ENCODE data around the gene FLNC.

The FLNC gene

DNA sequence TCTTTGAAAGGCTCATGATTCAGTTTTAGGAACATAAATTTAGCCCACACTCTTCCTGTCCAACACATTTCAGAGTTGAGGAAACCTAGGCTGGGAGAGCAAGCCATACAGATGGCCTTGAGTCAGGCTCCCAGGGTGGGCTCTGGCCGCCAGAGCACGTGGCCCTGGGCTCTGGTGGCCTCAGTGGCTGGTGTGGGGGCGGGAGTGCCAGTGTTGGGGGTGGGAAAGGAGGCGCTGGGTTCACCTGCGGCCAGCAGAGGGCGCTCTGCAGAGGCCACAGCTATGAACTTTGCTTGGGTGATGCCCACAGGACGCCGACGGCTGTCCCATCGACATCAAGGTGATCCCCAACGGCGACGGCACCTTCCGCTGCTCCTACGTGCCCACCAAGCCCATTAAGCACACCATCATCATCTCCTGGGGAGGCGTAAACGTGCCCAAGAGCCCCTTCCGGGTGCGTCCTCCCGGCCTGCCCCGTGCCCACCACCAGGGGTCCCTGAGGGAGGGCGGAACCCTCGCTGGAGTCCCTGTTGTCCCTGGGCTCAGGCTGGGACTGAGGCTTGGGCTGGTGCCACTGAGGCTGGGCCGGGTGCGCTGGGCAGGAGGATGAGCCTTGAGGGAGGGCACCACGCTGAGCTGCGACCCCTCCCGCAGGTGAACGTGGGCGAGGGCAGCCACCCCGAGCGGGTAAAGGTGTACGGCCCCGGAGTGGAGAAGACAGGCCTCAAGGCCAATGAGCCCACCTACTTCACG lies 11.9 kb downstream of the FLNC start:
- DNase-seq = peak; percentile 58 to 76
- TF ChIP-seq GATA1 (IDR thresholded peaks at IDR 0.05; ENCODE audit: low read depth, low read length) (no peak), POLR2A (IDR thresholded peaks at IDR 0.05; ENCODE audit: low read length) (no peak)

DNA sequence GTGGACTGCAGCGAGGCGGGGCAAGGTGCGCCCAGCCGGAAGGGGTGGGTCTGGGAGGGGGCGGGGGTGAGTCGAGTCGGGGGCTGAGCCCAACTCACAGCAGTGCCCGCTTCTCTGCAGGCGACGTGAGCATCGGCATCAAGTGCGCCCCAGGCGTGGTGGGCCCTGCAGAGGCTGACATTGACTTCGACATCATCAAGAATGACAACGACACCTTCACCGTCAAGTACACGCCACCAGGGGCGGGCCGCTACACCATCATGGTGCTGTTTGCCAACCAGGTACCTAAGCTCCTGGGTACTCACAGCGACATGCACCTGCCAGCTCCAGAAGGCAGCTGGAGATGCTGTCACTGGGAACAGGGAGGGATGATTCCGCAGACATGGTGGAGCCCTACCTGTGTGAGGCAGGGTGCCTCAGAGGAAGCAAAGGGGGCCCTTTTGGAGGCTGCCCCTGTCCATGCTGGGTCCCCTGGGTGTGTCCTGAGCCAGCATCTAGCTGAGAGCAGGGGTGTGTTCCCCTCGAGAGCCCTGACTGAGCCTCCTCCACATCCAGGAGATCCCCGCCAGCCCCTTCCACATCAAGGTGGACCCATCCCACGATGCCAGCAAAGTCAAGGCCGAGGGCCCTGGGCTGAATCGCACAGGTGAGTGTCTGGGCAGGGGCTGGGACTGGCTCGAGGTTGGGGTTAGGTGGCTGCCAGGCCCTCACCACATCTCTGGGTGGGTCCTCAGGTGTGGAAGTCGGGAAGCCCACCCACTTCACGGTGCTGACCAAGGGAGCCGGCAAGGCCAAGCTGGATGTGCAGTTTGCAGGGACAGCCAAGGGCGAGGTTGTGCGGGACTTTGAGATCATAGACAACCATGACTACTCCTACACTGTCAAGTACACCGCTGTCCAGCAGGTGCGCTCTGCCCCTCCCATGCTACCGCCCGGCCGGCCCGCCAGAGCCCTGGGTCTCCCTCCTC lies 12.8 kb downstream of the FLNC start:
- no peak for DNase-seq

DNA sequence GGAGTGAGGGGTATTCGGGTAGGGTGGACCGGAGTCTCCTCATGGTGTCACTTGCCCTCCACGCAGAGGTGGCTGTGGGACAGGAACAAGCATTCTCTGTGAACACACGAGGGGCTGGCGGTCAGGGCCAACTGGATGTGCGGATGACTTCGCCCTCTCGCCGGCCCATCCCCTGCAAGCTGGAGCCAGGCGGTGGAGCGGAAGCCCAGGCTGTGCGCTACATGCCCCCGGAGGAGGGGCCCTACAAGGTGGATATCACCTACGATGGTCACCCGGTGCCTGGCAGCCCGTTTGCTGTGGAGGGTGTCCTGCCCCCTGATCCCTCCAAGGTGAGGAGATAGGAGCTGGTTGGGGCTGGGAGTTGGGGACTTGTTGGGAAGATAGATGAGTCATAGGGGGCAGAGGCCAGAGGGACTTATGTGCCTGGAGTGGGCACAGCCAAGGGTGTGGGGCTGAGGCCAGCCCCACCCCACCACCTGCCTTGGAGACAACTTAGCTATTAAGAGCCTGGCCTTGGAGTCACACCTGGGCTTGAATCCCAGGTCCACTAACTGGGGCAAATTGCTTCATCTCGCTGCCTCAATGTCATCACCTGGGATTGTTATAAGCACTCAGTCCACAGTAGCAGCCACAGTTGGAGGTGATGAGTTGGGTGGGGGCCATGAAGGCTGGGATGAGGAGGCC lies 13.9 kb downstream of the FLNC start:
- no peak for TF ChIP-seq GATA1 (IDR thresholded peaks at IDR 0.05; ENCODE audit: low read depth, low read length)
- TF ChIP-seq POLR2A (IDR thresholded peaks at IDR 0.05; ENCODE audit: low read length) = no peak
- no peak for DNase-seq

More for the DNA sequence above, 12.8 kb downstream of the FLNC start:
- TF ChIP-seq POLR2A (IDR thresholded peaks at IDR 0.05; ENCODE audit: low read length) (no peak), GATA1 (IDR thresholded peaks at IDR 0.05; ENCODE audit: low read depth, low read length) (no peak)

DNA sequence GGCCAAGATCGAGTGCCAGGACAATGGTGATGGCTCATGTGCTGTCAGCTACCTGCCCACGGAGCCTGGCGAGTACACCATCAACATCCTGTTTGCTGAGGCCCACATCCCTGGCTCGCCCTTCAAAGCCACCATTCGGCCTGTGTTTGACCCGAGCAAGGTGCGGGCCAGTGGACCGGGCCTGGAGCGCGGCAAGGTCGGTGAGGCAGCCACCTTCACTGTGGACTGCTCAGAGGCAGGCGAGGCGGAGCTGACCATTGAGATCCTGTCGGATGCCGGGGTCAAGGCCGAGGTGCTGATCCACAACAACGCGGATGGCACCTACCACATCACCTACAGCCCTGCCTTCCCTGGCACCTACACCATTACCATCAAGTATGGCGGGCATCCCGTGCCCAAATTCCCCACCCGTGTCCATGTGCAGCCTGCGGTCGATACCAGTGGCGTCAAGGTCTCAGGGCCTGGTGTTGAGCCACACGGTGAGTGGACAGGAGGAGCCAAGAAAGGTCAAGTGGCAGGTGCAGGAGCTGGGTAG lies 14.6 kb downstream of the FLNC start:
- no peak for DNase-seq
- TF ChIP-seq GATA1 (IDR thresholded peaks at IDR 0.05; ENCODE audit: low read depth, low read length) = no peak

- no peak for DNase-seq
These were observed 15.3 kb downstream of the FLNC start for GRCh38 chr7:128845475-128845874.

GRCh38 chr7:128845987-128846386 lies 15.8 kb downstream of the FLNC start:
- TF ChIP-seq GATA1 (IDR thresholded peaks at IDR 0.05; ENCODE audit: low read depth, low read length) (no peak), POLR2A (IDR thresholded peaks at IDR 0.05; ENCODE audit: low read length) (no peak)
- no peak for DNase-seq

More at GRCh38 chr7:128845475-128845874, 15.3 kb downstream of the FLNC start:
- no peak for TF ChIP-seq POLR2A (IDR thresholded peaks at IDR 0.05; ENCODE audit: low read length)
- TF ChIP-seq GATA1 (IDR thresholded peaks at IDR 0.05; ENCODE audit: low read depth, low read length) = no peak

DNA sequence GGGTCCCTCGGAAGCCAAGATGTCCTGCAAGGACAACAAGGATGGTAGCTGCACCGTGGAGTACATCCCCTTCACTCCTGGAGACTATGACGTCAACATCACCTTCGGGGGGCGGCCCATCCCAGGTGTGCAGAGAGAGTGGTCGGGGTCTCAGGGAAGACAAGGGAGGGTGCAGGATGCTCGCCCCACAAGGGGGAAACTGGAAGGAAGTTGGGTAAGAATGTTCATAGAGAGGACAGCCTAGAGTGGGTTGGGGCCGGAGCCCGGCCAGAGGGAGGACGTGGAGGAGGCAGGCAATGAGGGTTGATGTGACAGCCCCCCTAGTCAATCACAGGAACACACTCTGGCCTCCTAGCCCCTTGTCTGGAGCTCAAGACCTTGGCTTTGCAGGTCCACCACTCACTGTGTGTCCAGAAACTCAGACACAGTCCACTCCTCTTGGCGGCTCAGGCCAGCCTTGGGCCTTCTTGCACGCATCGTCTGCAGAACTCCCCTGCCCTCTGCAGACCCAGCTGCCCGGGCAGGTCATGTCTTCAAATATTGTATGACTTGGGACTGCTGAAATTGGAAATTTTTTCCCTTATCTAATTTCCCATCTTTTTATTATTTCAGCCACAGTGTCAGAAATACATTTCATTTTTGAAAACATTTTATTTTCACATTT lies 16.7 kb downstream of the FLNC start:
- TF ChIP-seq POLR2A (IDR thresholded peaks at IDR 0.05; ENCODE audit: low read length) = no peak
- no peak for TF ChIP-seq GATA1 (IDR thresholded peaks at IDR 0.05; ENCODE audit: low read depth, low read length)
- no peak for DNase-seq

GRCh38 chr7:128847721-128848211 lies 17.6 kb downstream of the FLNC start:
- DNase-seq = no peak
- TF ChIP-seq GATA1 (IDR thresholded peaks at IDR 0.05; ENCODE audit: low read depth, low read length) (no peak), POLR2A (IDR thresholded peaks at IDR 0.05; ENCODE audit: low read length) (no peak)

- TF ChIP-seq GATA1 (IDR thresholded peaks at IDR 0.05; ENCODE audit: low read depth, low read length) (no peak), POLR2A (IDR thresholded peaks at IDR 0.05; ENCODE audit: low read length) (no peak)
- no peak for DNase-seq
These were observed 18.3 kb downstream of the FLNC start for GRCh38 chr7:128848289-128849155.

GRCh38 chr7:128849156-128849515 lies 18.9 kb downstream of the FLNC start:
- no peak for DNase-seq
- TF ChIP-seq POLR2A (IDR thresholded peaks at IDR 0.05; ENCODE audit: low read length) (no peak), GATA1 (IDR thresholded peaks at IDR 0.05; ENCODE audit: low read depth, low read length) (no peak)

GRCh38 chr7:128849804-128850490 lies 19.7 kb downstream of the FLNC start:
- DNase-seq = no peak
- TF ChIP-seq GATA1 (IDR thresholded peaks at IDR 0.05; ENCODE audit: low read depth, low read length) = no peak

Data from erythroblast (primary cell).